GM03348 (cell line): Measurements from ENCODE around the gene CNDP2.

Source experiments
- DNase-seq: peaks from one replicate; pipeline ENCODE4 v3.0.0; 2012; ENCODE audit warnings: low spot score

The CNDP2 gene

DNA sequence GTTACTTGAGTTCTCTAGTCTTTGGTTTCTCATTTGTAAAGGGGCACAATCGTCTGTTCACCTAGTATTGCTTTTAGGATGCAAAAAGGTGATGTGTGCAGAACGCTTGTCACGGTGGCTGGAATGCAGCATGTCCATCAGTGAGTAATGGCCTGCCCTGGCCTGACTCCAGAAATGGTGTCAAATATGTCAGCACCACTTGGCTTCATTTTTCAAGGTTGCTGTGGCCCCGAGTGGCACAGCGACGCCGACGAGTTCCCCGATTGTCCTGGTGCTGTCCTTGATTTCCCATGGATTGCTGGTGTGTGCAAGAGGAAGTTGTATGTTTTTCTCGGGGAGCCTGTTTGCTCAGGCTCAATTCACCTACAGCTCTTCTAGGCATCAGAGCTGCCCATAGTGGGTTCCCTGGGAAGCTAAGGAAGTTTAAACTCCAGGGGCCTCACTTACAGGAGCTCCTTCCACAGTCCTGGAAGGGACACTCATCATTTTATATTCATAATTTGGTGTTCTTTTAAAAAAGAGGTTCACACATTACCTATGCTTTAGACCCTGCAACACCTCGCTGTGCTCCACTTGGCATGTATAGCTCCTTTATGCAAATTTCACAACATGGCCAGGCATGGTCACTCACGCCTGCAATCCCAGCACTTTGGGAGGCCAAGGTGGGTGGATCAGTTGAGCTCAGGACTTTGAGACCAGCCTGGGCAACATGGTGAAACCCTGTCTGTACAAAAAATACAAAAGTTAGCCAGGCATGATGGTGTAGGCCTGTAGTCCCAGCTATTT, 75.9 kb downstream of the CNDP2 start:
- DNase-seq = no peak

DNA sequence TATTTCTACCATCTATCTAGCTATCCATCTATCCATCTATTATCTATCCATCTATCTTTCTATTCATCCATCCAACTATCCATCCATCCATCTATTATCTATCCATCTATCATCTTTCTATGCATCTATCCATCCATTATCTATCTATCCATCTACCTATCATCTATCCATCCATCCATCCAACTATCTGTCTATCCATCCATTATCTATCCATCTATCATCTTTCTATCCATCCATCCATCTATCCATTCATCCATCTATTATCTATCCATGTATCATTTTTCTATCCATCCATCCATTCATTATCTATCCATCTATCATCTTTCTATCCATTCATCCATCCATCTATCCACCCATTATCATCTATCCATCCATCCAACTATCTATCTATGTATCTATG, 76.9 kb downstream of the CNDP2 start:
- DNase-seq = no peak
